ENCODE results near the gene TFF3. TPM values are rescaled to one million over a fixed set of nuclear protein-coding genes. Genes with fewer than 3 reads are reported as not detected.

TFF3 gene
- total and polyA plus RNA-seq, 2 of the 4 experiments (the other 2 are of a cell fraction): not detected

DNA sequence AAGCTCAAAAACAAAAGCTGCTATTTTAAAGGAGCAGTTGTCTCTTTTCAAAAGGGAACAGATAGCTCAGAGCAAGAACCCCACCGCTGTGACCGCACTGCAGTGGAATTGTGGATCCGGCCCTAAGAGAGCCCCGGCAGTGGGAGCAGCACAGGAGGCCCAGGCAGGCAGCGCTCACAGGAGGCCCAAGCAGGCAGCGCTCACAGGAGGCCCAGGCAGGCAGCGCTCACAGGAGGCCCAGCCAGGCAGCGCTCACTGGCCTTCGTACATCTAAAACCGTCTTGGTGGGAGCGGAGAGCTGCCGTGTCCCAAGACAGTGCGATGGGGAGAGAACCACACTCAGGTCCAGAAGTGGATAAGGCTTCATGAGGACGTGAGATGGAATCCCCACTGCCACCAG, 4.0 kb downstream of the TFF3 start:
- H3K4me2 ChIP-seq (ENCODE audit: low read depth, low read length): no peak overlapping the region
- peaks cover 73% of the 10 kb centered on the region; the same call in 1 of the 2 replicates for H3K27me3 ChIP-seq (ENCODE audit: control insufficient read depth, insufficient read depth, low read length)
- H3K4me1 ChIP-seq (ENCODE audit: control insufficient read depth, insufficient read depth, low read length): no peaks in the 10 kb centered on the region; the same call in 1 of the 2 replicates
- H3K18ac ChIP-seq (ENCODE audit: low read depth, low read length): no peak overlapping the region
- H2AFZ ChIP-seq (replicated peaks; ENCODE audit: low read length, poor library complexity): no peak overlapping the region
- no peaks in the 10 kb centered on the region for H3K9me3 ChIP-seq (ENCODE audit: control insufficient read depth, insufficient read depth, low read length)
- no peak overlapping the region for H2BK120ac ChIP-seq (ENCODE audit: low read depth, low read length)
- BruUV-seq (replicated peaks): no TSS peak
- H4K5ac ChIP-seq (ENCODE audit: low read depth, low read length): no peak overlapping the region
- H3K36me3 ChIP-seq (ENCODE audit: control insufficient read depth, insufficient read depth, low read length): no peaks in the 10 kb centered on the region
- TF ChIP-seq POLR2A (IDR thresholded peaks at IDR 0.05; ENCODE audit: low read depth, low read length) (no peak), CHD1 (IDR thresholded peaks at IDR 0.05; ENCODE audit: low read depth, low read length) (no peak), MAFK (IDR thresholded peaks at IDR 0.05; ENCODE audit: low read depth, low read length) (no peak), CEBPB (IDR thresholded peaks at IDR 0.05; ENCODE audit: low read depth, low read length) (no peak), SMC3 (IDR thresholded peaks at IDR 0.05; ENCODE audit: low read depth, low read length) (no peak), FOS (IDR thresholded peaks at IDR 0.05; ENCODE audit: low read depth, low read length) (no peak), MAZ (IDR thresholded peaks at IDR 0.05; ENCODE audit: borderline replicate concordance, low read depth, low read length) (no peak), BHLHE40 (IDR thresholded peaks at IDR 0.05; ENCODE audit: low read depth, low read length) (no peak), NFE2L2 (IDR thresholded peaks at IDR 0.05; ENCODE audit: low read depth, low read length) (no peak), MXI1 (IDR thresholded peaks at IDR 0.05; ENCODE audit: borderline replicate concordance, low read depth, low read length) (no peak), RAD21 (IDR thresholded peaks at IDR 0.05; ENCODE audit: low read length) (no peak), RFX5 (IDR thresholded peaks at IDR 0.05; ENCODE audit: low read depth, low read length) (no peak)
- TF ChIP-seq, protein P1, sequence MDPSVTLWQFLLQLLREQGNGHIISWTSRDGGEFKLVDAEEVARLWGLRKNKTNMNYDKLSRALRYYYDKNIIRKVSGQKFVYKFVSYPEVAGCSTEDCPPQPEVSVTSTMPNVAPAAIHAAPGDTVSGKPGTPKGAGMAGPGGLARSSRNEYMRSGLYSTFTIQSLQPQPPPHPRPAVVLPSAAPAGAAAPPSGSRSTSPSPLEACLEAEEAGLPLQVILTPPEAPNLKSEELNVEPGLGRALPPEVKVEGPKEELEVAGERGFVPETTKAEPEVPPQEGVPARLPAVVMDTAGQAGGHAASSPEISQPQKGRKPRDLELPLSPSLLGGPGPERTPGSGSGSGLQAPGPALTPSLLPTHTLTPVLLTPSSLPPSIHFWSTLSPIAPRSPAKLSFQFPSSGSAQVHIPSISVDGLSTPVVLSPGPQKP (IDR thresholded peaks at IDR 0.05; ENCODE audit: borderline replicate concordance, low read depth, low read length): no peak
- TF ChIP-seq, protein P2, sequence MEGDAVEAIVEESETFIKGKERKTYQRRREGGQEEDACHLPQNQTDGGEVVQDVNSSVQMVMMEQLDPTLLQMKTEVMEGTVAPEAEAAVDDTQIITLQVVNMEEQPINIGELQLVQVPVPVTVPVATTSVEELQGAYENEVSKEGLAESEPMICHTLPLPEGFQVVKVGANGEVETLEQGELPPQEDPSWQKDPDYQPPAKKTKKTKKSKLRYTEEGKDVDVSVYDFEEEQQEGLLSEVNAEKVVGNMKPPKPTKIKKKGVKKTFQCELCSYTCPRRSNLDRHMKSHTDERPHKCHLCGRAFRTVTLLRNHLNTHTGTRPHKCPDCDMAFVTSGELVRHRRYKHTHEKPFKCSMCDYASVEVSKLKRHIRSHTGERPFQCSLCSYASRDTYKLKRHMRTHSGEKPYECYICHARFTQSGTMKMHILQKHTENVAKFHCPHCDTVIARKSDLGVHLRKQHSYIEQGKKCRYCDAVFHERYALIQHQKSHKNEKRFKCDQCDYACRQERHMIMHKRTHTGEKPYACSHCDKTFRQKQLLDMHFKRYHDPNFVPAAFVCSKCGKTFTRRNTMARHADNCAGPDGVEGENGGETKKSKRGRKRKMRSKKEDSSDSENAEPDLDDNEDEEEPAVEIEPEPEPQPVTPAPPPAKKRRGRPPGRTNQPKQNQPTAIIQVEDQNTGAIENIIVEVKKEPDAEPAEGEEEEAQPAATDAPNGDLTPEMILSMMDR (conservative IDR thresholded peaks at IDR 0.05; ENCODE audit: low read depth, low read length): no peak
- no peak overlapping the region for H2AK9ac ChIP-seq (replicated peaks; ENCODE audit: low read depth, low read length, poor library complexity)
- no peak overlapping the region for H3K9ac ChIP-seq (ENCODE audit: low read depth, low read length)
- H4K91ac ChIP-seq (ENCODE audit: insufficient read depth, low read depth, low read length): no peak overlapping the region
- in situ Hi-C loops (cut with MboI; ENCODE audit: low sequenced_read_pairs): no loop called here
- dilution Hi-C loops (cut with HindIII; ENCODE audit: low sequenced_read_pairs, unreplicated experiment): no loop called here
- no peak overlapping the region for H4K8ac ChIP-seq (ENCODE audit: low read depth in 2 of 2, low read length in 2 of 2)
- H2AK5ac ChIP-seq (ENCODE audit: low read depth, low read length): no peak overlapping the region
- intact Hi-C loops (cut with micrococcal nuclease): no loop called here
- no peak overlapping the region for H3K14ac ChIP-seq (replicated peaks; ENCODE audit: low read depth, low read length)
- H3K56ac ChIP-seq (ENCODE audit: extremely low read depth, insufficient read depth, low read length): no peak overlapping the region
- H3K9me1 ChIP-seq (ENCODE audit: insufficient read depth, low read length): no peaks in the 10 kb centered on the region; the same call in 1 of the 2 replicates
- no peak overlapping the region for H3K4me3 ChIP-seq (ENCODE audit: insufficient read depth, low read depth, low read length)
- 100% methylated on average over 4 of the region's 14 CpGs; no CpG with 5 or more reads in 1 of the 2 experiments for WGBS, 2 experiments (ENCODE audit: extremely low coverage in 2 of 2, insufficient read length in 1 of 2)
- ChIA-PET CTCF (interaction anchor here (1.9 kb wide), 1 partner anchor 15 kb away, joined by 4 read pairs; no protein-coding TSS in a partner anchor), POLR2A (ENCODE audit: unreplicated experiment) (no interaction called here)
- no peak overlapping the region for H2BK20ac ChIP-seq (ENCODE audit: low read depth, low read length)
- no peaks in the 10 kb centered on the region for H4K20me1 ChIP-seq (ENCODE audit: insufficient read depth, low read length)
- no peak overlapping the region for H3K4ac ChIP-seq (ENCODE audit: low read depth, low read length)
- H3K23ac ChIP-seq (ENCODE audit: low read depth, low read length): no peak overlapping the region
- H2BK5ac ChIP-seq (ENCODE audit: low read depth, low read length, poor library complexity, severe bottlenecking): no peak overlapping the region
- H3K79me1 ChIP-seq (ENCODE audit: low read depth in 1 of 2, low read length in 2 of 2): no peaks in the 10 kb centered on the region
- H2BK15ac ChIP-seq (ENCODE audit: low read depth, low read length): no peak overlapping the region
- ATAC-seq (ENCODE audit: low read depth): no peak
- no peak for DNase-seq
- H3K27ac ChIP-seq (ENCODE audit: insufficient read depth, low read length): no peak overlapping the region
